Activated CD4-positive, alpha-beta T cell treated with anti-CD3 and anti-CD28 coated beads for 48 hours (primary cell): ENCODE measurements around the gene PACSIN3.
"Not testable (repeated sequence)": the region's sequence is repeated elsewhere in the genome, so short reads cannot be mapped to it uniquely, and the experiment has no call there.

ENCODE experiments used
- DNase-seq: peaks from one replicate; pipeline ENCODE4 v3.0.0-alpha.2; 2020

The PACSIN3 gene

DNA sequence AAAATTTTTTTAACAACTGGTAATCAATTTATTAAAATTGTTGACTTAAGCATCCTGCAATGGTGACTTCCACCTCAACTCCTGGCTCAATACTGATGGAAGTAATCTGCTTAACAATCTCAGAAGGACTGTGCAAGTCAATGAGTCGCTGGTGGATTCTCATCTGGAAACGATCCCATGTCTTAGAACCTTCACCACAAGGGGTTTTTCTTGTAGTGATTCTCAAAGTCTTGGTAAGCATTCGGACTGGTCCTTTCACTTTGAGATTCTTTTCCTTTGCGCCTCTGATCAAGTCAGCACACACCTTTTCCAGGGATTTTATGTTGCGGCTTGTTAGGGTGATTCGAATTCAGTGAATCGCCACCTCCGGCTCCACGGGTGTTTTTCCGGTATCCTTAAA lies 4.9 kb upstream of the PACSIN3 start:
- not testable (repeated sequence) for DNase-seq

DNA sequence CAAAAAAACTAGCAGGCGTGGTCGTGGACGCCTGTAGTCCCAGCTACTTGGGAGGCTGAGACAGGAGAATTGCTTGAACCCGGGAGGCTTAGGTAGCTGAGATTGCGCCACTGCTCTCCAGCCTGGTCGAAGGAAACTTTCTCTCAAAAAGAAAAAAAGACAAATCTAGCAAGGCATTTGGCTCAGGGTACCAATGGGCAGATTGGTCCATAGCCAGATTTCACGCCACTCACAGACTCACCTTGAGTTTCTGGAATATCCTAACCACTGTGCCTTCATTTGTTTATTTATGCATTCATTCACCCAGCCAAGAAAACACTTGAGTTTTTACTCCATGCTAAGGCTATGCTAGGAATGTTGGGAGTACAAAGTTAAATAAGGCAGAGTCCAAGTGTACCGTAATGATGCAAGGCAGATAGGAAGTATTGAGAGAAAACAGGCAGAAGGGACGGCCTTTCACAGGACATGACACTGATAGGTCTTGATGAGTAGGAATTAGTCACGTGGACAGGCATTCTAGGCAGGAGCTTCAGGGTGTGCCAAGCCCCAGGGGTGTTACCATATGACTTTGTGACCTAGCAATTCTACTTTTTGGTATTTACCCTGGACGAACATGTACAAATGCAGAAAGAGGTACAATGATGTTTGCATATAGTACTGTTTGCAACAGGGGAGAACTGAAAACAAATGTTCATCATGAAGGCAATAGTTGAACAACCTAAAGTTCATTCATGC lies 3.0 kb upstream of the PACSIN3 start:
- no peak for DNase-seq

DNA sequence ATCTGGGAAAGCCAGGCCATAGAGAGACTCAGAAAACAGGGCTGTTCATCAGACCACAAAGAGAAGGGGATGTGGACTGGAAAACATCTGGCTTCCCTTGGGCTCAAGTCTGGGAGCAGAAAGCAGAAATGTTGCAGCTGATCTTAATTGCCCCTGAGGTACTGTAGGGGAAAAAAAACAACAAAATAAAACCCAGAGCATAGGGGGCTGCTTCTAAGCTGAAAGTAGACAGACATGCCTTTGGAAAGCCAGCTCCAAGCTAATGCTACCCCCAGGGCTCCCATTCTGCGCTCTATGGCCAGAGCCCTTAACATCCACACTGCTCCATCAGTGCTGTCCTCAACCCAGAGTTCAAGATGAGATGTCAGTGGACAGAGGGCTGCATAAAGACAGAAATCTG lies 2.0 kb upstream of the PACSIN3 start:
- no peak for DNase-seq

DNA sequence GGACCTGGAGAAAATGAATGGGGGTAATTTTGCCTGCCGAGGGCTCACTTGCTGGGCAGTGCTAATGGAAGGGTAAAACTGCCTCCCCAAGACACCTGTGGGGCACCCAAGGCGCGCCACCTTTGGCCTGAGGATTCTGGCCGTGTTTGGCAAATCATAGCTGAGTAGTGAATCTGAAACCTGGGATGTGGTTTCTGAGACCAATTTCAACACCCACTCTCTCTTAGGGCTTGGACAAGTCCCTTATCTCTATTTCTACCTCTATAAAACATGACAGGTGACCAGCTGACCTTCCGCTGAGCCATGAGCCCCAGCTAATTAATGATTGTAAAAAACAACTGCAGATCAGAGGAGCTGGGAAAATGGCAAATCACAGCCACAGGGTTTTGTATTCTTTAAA lies 1.5 kb upstream of the PACSIN3 start:
- no peak for DNase-seq

DNA sequence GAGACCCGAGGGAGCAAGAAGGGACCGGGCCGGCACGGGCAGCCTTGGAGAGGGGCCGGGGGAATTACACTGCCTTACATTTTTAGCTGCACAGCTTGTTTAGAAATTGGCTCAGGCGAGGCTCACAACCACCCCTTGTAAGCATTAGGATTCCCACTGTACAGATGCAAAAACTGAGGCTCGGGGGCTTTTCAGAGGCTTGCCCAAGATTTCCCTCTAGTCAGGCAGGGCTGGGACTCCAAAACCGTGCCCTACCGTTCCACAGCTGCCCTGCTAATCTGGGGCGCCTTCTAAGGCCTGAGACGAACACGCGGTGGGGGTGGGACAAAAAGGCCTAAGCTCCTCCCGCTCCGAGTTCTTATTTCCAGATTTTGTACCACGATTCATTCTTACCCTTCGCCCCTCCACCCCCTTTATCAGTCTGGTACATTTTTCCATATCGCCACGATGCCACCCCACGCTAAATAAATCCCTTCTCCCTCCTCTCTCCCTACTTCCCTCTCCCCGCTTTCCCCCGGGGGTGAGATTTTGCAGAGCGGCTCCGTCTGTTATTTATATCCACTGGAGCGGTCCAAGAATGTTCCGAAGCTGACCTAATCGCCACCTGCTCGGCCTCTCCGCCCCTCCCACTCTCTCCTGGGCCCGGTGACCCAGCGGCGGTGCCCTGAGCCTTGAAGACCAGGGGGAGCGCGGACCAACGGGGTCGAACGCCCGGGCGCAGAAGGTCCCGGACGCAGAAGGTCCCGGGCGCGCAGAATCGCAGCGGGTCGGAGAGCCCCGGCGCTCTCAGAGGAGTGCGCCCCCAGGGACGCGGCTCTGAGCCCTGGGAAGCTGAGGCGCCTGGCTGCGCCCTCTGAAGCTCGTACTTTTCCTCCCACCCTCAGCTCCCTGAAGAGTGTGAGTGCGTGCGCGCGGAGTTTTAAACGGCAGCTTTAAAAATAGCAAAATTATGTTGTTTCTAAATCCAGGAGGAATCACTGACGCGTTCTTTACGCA lies 764 bp upstream of the PACSIN3 start:
- DNase-seq, result peak; percentile 74

DNA sequence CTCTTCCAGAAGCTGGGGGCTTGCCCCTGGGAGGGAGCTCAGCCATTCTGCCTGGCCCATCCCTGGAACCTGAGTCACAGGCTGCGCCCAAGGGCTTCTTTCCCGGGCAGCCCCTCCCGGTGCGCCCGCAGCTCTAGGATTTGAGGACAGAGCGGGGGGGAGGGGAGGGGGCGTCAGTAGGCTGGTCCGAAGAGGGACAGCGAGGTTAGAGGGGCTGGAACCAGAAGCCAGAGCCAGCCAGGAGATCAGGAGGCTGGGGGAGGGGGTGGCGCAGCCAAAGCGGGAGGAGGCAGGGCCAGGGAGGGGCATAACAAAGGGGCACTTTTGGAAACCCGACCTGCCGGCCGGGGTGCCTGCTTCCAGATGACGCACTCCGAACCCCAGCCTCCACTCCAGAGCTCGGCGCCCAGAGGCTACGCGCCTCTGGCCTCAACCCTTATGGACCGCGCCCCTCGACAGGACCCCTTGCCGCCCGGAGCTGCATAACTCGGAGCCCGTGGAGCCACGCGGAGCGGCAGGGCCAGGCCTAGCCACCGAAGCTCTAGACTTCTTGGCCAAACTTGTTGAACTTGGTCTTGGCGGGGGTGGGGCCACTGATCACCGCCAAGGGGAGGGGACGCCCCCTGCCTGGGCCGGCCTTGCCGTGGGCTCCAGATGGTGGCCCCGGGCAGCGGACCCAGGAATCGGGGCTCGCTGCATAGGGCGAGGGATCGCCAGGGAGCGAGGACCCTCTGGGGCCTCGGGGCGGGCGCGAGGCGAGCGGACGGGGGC lies 744 bp downstream of the PACSIN3 start:
- DNase-seq, result peak; percentile 27

DNA sequence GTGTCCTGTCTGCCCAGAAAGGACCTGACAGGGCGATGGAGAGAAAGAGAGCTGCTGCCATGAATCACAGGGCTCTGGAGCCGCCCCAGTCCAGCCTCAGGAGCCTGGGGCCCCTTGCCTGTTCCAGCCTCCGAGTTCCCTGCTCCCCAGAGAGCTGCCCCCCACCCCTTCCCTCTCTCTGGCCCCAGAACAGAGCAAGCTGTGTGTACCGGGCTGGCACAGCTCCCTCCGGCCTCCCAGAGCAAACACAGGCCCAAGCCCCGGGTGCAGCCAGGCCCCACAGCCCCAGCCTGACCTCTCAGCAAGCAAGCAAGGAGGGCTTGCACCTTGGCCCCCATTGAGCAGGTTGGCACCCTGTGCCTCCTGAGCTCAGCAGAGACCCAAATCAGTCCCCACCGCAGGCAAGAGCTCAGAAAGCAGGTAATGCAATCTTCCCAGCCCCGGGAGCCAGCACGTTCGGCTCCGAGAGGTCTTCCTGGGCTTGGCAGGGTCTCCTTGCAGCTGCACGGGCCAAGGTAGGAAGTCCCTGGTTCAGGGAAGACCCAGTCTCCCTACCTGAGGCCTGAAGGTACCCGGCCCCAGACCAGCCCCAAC lies 1.4 kb downstream of the PACSIN3 start:
- no peak for DNase-seq

DNA sequence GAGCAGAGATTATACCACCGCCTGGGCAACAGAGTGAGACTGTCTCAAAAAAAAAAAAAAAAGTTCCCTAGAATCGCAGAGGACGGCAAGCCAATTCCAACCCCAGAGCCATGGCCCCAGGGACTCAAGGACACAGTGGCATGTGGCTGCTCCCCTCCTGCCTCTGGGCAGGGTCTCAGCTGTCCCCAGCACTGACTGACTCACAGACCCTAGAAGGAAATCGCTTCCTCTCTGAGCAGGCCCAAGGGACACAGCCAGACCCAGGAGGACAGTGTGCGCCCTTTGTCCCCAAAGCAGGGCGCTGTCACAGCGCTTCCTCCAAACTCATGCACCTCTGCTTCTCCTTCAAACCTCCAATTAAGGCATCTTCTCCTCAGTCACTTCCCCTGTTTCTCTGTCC lies 2.3 kb downstream of the PACSIN3 start:
- DNase-seq, result no peak

DNA sequence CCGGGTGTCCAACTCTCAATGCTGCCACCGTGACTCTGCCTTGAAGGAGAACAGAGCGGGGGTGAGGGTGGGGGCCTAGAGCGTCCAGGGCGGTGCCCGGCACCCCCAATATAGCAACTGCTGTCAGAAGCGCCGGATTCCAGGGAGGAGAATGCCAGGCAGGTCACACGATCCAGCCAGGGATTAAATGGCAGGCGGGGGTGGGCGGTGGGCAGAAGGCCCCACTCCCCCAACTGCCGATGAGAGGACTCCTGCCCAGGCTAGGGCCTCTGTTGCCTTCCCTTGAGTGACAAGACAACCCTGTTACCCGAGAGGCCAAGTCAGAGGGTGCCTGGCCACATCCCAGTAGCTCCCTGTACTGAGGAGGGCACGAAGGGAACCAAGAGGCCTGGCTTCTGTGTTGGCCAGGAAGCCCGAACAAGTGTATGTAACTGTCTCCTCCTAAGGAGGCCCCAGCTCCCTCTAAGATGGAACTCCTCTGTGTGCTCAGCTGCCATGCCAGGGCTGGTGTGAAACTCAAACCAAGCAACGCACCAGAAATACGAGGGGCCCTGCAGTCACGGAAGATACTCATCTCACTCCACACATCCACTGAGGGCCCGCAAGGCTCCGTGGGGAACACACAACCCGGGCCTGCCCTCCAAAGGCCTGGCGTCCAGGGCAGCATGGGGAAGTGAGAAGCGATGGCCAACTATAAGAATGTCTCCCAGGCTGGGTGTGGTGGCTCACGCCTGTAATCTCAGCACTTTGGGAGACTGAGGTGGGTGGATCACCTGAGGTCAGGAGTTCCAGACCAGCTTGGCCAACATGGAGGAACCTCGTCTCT lies 3.0 kb downstream of the PACSIN3 start:
- no peak for DNase-seq

DNA sequence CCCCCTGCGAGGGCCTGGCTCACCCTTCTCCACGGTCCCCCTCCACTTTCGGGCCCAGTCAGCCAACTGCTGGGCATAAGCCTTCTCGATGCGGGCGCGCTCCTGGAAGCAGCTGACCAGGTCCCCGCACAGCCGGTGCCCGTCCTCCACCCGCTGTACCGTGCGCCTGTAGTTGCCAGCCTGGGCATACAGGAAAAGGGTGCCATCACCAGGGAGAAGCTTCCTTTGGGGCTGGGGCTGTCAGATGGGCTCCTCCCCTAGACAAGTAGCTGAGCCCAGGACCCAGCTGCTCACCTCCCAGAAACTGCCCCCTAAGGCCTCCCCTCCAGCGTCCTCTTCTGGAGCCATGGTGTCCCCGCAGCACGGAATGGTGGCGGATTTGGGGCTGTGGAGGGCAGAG lies 3.9 kb downstream of the PACSIN3 start:
- no peak for DNase-seq

DNA sequence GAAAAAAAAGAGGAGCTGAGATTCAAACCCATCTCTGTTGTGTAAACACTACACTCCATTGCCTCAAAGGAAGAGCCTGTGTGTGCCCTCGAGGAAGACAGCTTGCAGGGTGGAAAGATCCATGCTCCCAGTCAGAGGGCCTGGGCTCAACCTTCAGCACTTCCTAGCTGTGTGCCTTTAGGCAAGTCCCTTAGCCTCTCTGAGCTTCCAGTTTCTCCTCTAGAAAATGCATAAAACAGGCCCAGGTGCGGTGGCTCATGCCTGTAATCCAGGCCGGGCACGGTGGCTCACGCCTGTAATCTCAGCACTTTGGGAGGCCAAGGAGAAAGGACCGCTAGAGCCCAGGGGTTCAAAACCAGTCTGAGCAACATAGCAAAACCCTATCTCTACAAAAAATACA lies 5.0 kb downstream of the PACSIN3 start:
- DNase-seq, result no peak

DNA sequence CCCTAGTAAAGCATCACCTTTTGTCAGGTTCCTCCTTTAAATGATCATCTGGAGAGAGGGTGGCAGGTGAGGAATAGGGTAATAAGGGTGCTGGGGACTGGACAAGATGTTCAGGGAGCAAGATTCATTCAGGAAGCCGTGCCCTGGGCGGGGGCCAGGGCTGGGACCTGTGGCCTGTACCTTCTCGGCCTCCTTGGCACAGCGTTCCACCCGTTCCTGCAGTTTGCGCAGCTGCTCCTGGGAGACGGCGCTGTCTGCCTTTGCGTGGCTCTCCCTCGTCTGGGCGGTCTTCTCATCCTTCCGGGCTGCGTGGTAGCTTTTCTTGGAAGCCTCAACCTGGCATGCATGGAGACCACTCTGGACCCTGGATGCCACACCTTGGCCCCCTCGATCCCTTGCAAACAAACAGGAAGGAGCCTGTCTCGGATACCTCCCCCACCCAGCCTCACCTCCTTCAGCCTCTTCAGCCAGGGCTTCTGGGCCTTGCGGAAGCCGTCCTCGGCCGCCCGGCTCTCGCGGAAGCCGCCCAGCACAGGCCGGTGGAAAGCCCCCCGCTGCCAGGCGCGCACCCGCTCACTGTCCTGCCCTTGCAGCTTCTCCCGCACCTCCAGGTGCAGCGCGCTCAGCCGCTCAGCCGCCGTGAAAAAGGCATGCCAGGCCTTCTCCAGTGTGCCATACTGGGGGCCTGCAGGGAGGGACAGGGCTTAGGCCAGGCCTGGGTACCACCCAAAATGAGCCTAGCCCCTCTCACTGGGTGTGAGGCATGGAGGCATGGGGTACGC lies 6.0 kb downstream of the PACSIN3 start:
- no peak for DNase-seq

DNA sequence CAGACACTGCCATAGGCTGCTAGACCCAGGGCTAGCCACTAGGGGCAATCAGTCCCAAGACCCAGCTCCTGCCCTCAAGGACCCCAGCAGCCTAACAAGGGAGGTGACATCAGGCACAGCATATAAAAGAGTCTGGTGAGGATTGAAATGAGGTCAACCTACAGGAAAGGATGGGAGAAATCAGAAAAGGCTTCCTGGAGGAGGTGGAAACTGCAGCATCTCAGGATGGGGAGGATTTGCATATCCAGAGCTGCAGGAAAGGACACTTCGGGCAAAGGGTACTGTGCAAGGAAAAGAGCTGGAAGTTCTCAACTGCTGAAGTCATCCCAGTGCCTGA lies 6.6 kb downstream of the PACSIN3 start:
- peak; percentile 67 for DNase-seq

DNA sequence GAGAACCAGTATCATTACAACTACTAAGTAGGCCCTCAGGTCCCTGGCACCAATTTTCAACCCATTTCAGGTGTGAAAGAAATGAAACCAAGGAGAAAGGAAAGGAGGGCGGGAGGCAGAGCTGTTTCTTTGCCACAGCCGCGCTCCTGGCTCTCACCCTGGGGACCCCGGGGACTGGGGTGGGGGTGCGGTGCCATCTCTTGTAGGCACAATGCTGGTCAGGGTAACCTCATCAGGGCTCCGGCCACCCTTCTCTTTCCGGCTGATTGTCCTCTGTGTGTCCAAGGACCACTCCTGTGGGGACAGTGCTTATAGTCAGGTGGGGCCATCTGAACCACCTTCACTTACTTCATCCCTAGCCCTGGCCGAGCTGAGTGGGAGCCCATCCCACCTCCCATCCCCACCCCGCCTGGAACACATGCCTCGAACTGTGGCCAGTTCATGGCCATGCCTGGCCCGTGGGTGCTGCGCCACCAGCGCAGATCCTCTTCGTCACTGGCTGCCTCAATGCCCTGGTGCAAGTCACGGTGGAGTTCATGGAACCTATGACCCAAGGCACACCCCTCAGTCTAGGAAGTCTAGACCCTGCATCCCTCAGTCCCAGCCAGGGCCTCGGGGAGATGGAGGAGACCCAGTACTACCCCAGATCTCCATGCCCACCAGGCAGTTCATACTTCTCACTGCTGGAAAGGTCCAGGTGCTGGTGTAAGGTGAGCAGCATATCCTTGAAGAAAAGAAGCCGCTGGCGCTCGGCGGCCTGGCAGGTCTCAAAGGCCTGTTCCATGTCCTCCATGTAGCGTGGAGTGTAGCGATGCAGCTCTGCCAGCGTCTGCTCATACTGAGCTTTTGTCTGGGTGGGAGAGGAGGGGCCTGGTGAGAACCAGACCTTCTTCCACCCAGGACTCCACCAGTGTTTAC lies 7.2 kb downstream of the PACSIN3 start:
- DNase-seq, result no peak

DNA sequence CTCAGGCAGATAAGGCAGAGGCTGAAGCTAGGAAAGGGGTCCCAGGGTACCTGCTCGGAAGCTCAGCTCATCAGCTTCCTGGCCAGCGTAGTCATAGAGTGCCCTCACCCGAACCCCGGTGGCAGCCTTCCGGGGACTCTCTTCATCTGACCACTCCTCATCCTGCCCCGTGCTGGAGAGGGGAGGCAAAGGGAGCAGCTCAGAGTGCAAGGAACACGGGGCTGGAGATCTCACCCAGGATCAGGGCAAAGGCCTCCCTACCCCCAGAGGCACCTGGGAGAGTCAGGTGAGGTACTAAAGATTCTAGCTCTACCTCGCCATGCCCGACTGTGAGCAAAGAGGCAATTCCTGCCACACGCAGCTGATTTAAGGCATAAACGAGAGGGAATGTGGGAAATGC lies 7.9 kb downstream of the PACSIN3 start:
- DNase-seq, result no peak

DNA sequence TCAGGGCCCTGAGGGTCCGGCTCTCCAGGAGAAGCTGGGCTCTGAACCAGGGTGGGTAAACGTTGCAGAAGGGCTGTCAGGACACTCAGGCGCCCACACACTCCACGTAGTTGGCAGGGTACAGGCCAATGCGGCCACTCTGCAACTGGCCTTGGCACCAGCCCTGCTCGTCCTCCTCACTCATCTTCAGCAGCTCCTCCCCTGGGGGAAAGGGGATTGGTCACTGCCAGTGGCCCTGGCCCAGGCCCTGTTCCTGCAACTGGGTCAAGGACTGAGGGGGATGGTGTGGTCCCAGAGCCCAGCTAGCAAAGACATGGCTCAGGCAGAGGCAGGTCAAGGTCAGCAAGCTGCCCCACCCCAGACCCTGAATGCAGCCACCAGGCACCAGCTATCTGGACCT lies 8.4 kb downstream of the PACSIN3 start:
- no peak for DNase-seq

DNA sequence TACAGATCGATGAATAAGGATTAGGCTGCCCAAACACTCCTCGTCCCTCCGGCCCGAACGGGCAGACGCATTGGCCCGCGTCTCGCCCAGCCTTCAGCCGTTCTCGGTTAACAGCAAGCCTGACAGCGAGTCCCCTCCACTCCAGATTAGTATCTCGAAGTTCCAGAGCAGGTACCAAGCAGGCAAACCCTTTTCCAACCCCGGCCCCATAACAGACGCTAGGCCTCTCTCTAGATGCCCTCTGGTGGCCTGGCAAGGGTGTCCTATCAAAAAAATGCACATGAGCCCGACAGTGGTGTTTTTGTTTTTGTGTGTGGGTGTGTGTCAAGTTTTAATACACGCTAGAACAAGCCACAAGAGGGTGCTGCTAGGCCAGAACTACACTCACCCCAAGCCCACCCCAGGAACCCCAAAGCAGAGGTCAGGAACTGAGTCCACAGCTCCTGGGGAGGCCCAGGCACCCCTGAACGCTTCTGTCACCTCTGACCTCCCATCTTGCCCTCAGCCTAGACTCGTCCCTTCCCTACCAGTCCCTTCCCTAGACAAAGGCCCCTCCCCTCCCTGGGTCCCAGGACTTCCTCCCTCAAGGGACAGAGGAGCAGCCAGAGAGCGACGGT lies 8.9 kb downstream of the PACSIN3 start:
- DNase-seq, result peak; percentile 78

DNA sequence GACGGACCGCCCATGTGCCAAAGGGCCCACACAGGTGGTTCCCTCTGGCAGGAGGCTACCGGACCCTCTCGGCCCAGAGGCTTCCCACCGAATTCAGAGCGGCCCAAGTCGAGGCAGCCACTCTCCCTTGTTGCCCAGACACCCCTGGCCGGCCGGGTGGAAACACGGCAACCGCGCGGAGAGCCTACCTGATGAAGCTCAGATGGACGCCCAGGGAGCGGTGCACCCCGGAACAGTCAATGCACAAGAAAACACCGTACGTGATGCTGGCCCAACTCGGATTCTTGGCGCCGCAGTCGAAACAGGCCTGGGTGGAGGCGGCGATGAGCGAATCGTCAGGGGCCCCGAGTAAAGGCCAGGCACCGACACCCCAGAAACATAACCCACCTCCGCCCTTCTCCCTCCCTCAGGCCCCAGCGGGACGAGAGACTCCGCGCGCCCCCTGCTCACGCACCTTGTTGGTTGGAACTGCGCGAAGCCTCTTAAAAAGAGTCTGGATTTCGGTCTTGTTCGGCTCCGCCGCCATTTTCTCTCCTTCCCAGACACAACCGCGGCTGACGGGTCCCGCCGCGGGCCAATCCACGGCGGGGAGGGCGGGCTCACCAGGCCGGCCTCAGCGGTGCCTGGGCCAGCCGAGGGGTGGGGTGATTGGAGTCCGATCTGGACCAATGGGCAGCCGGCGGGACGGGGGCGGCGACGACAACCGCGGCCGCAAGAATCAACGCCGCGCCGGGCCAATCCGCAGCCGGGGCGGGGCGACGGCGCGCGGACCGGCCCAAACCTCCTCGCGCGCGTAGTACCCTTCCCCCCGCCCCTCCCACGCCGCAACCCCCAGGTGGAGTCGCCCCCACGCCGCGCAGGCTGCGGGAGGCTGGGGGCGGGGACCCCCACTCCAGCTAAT lies 9.7 kb downstream of the PACSIN3 start, which contains the start of gene ARFGAP2:
ARFGAP2 (minus strand) TSS at position 552 of the 901 bp plus-strand sequence; CDS start at position 526, 26 bp downstream.
- peak; percentile 97 for DNase-seq
